PC-3 (cell line): ENCODE data around the gene PLCB2. TPM values are rescaled to one million over a fixed set of nuclear protein-coding genes. Genes with fewer than 3 reads are reported as not detected.

Source experiments
- ATAC-seq: fragments of 200-7000 bp; cut with Tn5 transposase; 2 replicates; pipeline ENCODE4 v1.9.1; 2020; ENCODE audit warnings: mild to moderate bottlenecking, moderate library complexity
- BruUV-seq: library from RNA; stranded (reverse); fragments of 400-500 nt; replicated peaks from 2 replicates; lab custom pipeline; 2021; lab: Mats Ljungman, UMichigan
- CTCF ChIA-PET: fragments of 300-600 bp; sonication (Branson Sonifier 250); formaldehyde crosslinking; loops from one replicate; lab custom pipeline; 2022; ENCODE audit warnings: antibody characterized with exemption; lab: Charles Lee
- POLR2A ChIA-PET: fragments of 300-600 bp; sonication (Branson Sonifier 250); formaldehyde crosslinking; loops from one replicate; lab custom pipeline; 2022; ENCODE audit warnings: antibody characterized with exemption; ENCODE audit not compliant: unreplicated experiment; lab: Charles Lee
- DNase-seq: peaks from one replicate; pipeline ENCODE4 v3.0.0-alpha.2; 2015
- H2AFZ ChIP-seq: fragments of 300-600 bp; sonication (generic); 2 replicates; pipeline ENCODE4 v1.6.0; 2016; ENCODE audit warnings: antibody characterized with exemption, low read length
- H3F3A ChIP-seq: fragments of 300-600 bp; sonication (generic); one replicate; pipeline ENCODE4 v1.6.0; 2017; ENCODE audit warnings: antibody characterized with exemption, low read length, control low read depth, mild to moderate bottlenecking; ENCODE audit not compliant: unreplicated experiment
- H3K27ac ChIP-seq: fragments of 300-600 bp; sonication (generic); 2 replicates; pipeline ENCODE4 v1.5.1; 2016; ENCODE audit warnings: mild to moderate bottlenecking, low read length
- H3K27me3 ChIP-seq: fragments of 300-600 bp; sonication (generic); 2 replicates; pipeline ENCODE4 v1.6.1; 2016; ENCODE audit warnings: low read length, mixed read lengths
- H3K36me3 ChIP-seq: fragments of 300-600 bp; sonication (generic); 2 replicates; pipeline ENCODE4 v1.6.1; 2016; ENCODE audit warnings: low read depth, mixed run types, low read length, mixed read lengths
- H3K4me1 ChIP-seq: fragments of 300-600 bp; sonication (generic); 2 replicates; pipeline ENCODE4 v1.5.1; 2016; ENCODE audit warnings: low read length; ENCODE audit not compliant: insufficient read depth
- H3K4me2 ChIP-seq: fragments of 300-600 bp; sonication (generic); 2 replicates; pipeline ENCODE4 v1.6.0; 2016; ENCODE audit warnings: low read length
- H3K4me3 ChIP-seq: fragments of 300-600 bp; sonication (generic); 2 replicates; pipeline ENCODE4 v1.5.1; 2016; ENCODE audit warnings: mild to moderate bottlenecking, low read length, mixed read lengths
- H3K79me2 ChIP-seq: fragments of 300-600 bp; sonication (generic); 2 replicates; pipeline ENCODE4 v1.6.1; 2017; ENCODE audit warnings: low read length, mixed read lengths
- H3K9ac ChIP-seq: fragments of 300-600 bp; sonication (generic); 2 replicates; pipeline ENCODE4 v1.6.0; 2016; ENCODE audit warnings: mild to moderate bottlenecking, low read length
- H3K9me2 ChIP-seq: fragments of 300-600 bp; sonication (generic); replicated peaks from 2 replicates; pipeline ENCODE4 v1.6.1; 2016; ENCODE audit warnings: mixed run types, low read length, mixed read lengths
- H3K9me3 ChIP-seq: fragments of 300-600 bp; sonication (generic); 2 replicates; pipeline ENCODE4 v1.6.1; 2016; ENCODE audit warnings: low read length, mixed read lengths
- H4K20me1 ChIP-seq: fragments of 300-600 bp; sonication (generic); 2 replicates; pipeline ENCODE4 v1.6.1; 2016; ENCODE audit warnings: low read length, mixed read lengths
- EZH2 ChIP-seq: fragments of 300-600 bp; sonication (generic); IDR thresholded peaks from one replicate; pipeline ENCODE4 v1.6.1; 2017; ENCODE audit warnings: antibody characterized with exemption, mild to moderate bottlenecking, low read length; ENCODE audit not compliant: unreplicated experiment
- EZH2phosphoT487 ChIP-seq: fragments of 300-600 bp; sonication (generic); IDR thresholded peaks from 2 replicates; pipeline ENCODE4 v1.6.1; 2018; ENCODE audit warnings: mild to moderate bottlenecking, antibody characterized with exemption, low read length, borderline replicate concordance
- intact Hi-C: fragments of 100-400 bp; cut with micrococcal nuclease; formaldehyde crosslinking; loops from 2 replicates; pipeline ENCODE4 v1.9.0; 2023
- total RNA-seq: library from RNA; depleted of rRNA; stranded (reverse); fragments of >200 nt; gene quantifications from 2 replicates; pipeline ENCODE4 v1.2.3, GENCODE V29; 2014
- TF ChIP-seq, protein P1 (sequence below): fragments of 300-600 bp; sonication (generic); conservative IDR thresholded peaks from 2 replicates; pipeline ENCODE4 v1.5.1; 2017; ENCODE audit warnings: antibody characterized with exemption, low read depth, mild to moderate bottlenecking, low read length

Gene PLCB2
- total RNA-seq, 1 experiment from 2014 or later: 3.2 TPM

DNA sequence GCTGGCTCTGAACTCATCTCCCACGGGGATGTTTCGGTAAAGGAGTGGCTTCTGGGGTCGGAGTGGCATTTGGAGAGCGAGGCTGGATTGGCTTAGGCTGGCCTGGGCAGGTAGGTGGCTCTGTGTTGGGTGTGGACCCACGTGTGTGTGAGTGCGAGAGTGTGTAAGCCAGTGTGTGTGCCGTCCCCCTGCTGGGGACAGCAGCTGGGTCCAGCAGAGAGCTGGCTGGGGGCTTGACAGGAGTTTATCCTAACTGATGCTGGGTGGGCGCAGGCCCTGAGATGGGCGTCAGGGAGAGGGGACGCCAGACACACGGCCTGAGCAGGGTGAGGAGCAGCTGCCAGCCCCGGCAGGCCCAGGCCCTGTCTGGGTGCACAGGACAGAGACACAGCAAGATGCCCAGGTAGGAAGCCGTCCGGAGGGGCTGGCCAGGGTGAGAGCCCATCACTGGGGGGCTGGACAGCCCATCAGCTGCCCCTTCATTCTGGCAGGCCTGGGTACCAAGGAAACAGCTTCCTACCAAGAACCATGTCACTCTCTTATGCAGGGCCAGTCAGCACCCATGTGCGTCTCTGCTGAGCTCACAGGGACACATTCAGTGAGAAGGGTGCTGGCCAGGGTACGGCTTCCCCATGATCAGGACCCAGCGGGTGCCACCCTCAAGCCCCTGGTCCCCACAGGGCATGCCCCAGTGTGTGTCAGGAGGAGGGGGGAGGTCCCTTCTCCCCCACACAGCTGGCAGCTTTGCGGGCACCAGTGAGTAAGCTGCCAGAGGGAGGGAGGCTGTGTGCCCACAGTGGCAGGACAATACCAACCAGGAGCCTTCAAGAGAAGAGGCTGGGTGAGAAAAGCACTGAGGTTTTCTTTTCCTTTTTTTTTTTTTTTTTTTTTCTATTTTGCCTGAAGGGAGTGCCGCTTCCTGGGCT is 67.8 kb downstream of the PLCB2 start:
- Histone ChIP-seq H3K79me2 (no peaks in the 10 kb centered on the region), H3K36me3 (no peaks in the 10 kb centered on the region), H2AFZ (peak overlapping the region; percentile 37; the same call in 1 of the 2 replicates), H3K27me3 (no peaks in the 10 kb centered on the region), H3K9me2 (no peaks in the 10 kb centered on the region), H3K9ac (no peak overlapping the region), H3K4me3 (peak overlapping the region; percentile 67; the same call in 1 of the 2 replicates), H3K4me2 (peak overlapping the region; percentile 93), H3K4me1 (peaks cover 39% of the 10 kb centered on the region), H3F3A (peaks cover 5% of the 10 kb centered on the region), H3K9me3 (no peaks in the 10 kb centered on the region), H4K20me1 (no peaks in the 10 kb centered on the region), H3K27ac (peak overlapping the region; percentile 3; the same call in 1 of the 2 replicates)
- CTCF ChIA-PET: interaction anchor here (0.5 to 1.9 kb wide), 9 partner anchors 10 to 141 kb away, joined by 3 to 16 read pairs (median 7); no protein-coding TSS in a partner anchor
- TF ChIP-seq EZH2: no peak
- TF ChIP-seq, protein P1, sequence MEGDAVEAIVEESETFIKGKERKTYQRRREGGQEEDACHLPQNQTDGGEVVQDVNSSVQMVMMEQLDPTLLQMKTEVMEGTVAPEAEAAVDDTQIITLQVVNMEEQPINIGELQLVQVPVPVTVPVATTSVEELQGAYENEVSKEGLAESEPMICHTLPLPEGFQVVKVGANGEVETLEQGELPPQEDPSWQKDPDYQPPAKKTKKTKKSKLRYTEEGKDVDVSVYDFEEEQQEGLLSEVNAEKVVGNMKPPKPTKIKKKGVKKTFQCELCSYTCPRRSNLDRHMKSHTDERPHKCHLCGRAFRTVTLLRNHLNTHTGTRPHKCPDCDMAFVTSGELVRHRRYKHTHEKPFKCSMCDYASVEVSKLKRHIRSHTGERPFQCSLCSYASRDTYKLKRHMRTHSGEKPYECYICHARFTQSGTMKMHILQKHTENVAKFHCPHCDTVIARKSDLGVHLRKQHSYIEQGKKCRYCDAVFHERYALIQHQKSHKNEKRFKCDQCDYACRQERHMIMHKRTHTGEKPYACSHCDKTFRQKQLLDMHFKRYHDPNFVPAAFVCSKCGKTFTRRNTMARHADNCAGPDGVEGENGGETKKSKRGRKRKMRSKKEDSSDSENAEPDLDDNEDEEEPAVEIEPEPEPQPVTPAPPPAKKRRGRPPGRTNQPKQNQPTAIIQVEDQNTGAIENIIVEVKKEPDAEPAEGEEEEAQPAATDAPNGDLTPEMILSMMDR: no peak
- TF ChIP-seq EZH2phosphoT487: no peak
- POLR2A ChIA-PET: interaction anchor here (0.6 kb wide), 1 partner anchor 10 kb away, joined by 3 read pairs; no protein-coding TSS in a partner anchor
- intact Hi-C loops: loop anchor here (5.0 kb wide), 1 partner anchor 32 kb away; no protein-coding TSS in a partner anchor
- ATAC-seq (peak; percentile 16), DNase-seq (peak; percentile 46)
- no TSS peak for BruUV-seq

DNA sequence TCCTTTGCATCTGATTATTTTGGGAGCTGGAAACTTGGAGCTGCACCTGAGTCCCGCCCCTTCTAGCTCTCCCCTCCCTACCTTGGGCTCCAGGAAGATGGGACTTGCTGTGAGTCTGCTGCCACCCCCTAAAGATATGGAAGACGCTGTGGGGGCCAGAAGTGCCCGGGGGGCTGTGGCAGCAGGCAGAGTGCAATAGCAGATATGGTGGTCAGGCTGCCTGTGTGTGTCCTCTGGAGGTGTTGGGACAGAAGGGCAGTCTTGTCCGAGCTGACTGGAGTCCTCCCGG is 68.4 kb downstream of the PLCB2 start:
- DNase-seq: no peak
- Histone ChIP-seq H4K20me1 (no peaks in the 10 kb centered on the region), H3K9me3 (no peaks in the 10 kb centered on the region), H3K4me1 (peaks cover 33% of the 10 kb centered on the region), H3F3A (peaks cover 5% of the 10 kb centered on the region), H3K36me3 (no peaks in the 10 kb centered on the region), H3K79me2 (no peaks in the 10 kb centered on the region), H3K9ac (no peak overlapping the region), H3K27me3 (no peaks in the 10 kb centered on the region), H3K4me3 (peak overlapping the region; percentile 67; the same call in 1 of the 2 replicates), H3K27ac (peak overlapping the region; percentile 3; the same call in 1 of the 2 replicates), H2AFZ (peak overlapping the region; percentile 37; the same call in 1 of the 2 replicates), H3K9me2 (no peaks in the 10 kb centered on the region), H3K4me2 (peak overlapping the region; percentile 93)
- ATAC-seq: peak; percentile 7
- intact Hi-C loops: loop anchor here (5.0 kb wide), 1 partner anchor 33 kb away; no protein-coding TSS in a partner anchor
- BruUV-seq: no TSS peak
- ChIA-PET POLR2A (interaction anchor here (0.5 to 0.6 kb wide), 2 partner anchors 10 to 351 kb away, joined by 3 read pairs; no protein-coding TSS in a partner anchor), CTCF (interaction anchor here (0.6 to 1.9 kb wide), 9 partner anchors 10 to 183 kb away, joined by 3 to 16 read pairs (median 7); no protein-coding TSS in a partner anchor)
- TF ChIP-seq, protein P1: no peak
- TF ChIP-seq EZH2: no peak
